Liver (tissue), 9 donors: Measurements from ENCODE around the gene SEC22C. TPM values are rescaled to one million over a fixed set of nuclear protein-coding genes. Genes with fewer than 3 reads are reported as not detected.

Source experiments
- DNase-seq: peaks from one replicate; pipeline ENCODE4 v3.0.0-alpha.2; 2017; ENCODE audit warnings: low spot score
- H3K27ac ChIP-seq, 2 donors: one replicate each; pipeline ENCODE4 v1.7.0; 2013; ENCODE audit warnings: inconsistent platforms in 2 of 2, low read length in 2 of 2, control low read depth in 1 of 2, low read depth in 1 of 2, mild to moderate bottlenecking in 1 of 2
- H3K27me3 ChIP-seq, 4 donors: one replicate each; pipeline versions ENCODE4 v1.6.1 to v1.7.0; 2013; ENCODE audit warnings: low read length in 3 of 4, inconsistent platforms in 1 of 4, mild to moderate bottlenecking in 1 of 4, moderate library complexity in 1 of 4; ENCODE audit not compliant: control insufficient read depth in 4 of 4, insufficient read depth in 4 of 4
- H3K36me3 ChIP-seq, 4 donors: one replicate each; pipeline versions ENCODE4 v1.6.1 to v1.7.0; 2013; ENCODE audit warnings: low read length in 3 of 4, mild to moderate bottlenecking in 3 of 4, low read depth in 1 of 4, moderate library complexity in 1 of 4; ENCODE audit not compliant: control insufficient read depth in 4 of 4, insufficient read depth in 3 of 4
- H3K4me1 ChIP-seq, 4 donors: one replicate each; pipeline versions ENCODE4 v1.6.1 to v1.7.0; 2013; ENCODE audit warnings: low read length in 3 of 4, mild to moderate bottlenecking in 3 of 4, moderate library complexity in 1 of 4; ENCODE audit not compliant: control insufficient read depth in 4 of 4, insufficient read depth in 4 of 4
- H3K4me3 ChIP-seq, 3 donors: one replicate each; pipeline versions ENCODE4 v1.6.1 to v1.7.0; 2013; ENCODE audit warnings: low read length in 3 of 3, control low read depth in 1 of 3, low read depth in 1 of 3, mild to moderate bottlenecking in 1 of 3
- H3K9ac ChIP-seq, 2 donors: one replicate each; pipeline ENCODE4 v1.7.0; 2013; ENCODE audit warnings: low read length in 2 of 2, mild to moderate bottlenecking in 2 of 2, moderate library complexity in 2 of 2, control low read depth in 1 of 2, low read depth in 1 of 2
- H3K9me3 ChIP-seq, 4 donors: one replicate each; pipeline versions ENCODE4 v1.6.1 to v1.7.0; 2013; ENCODE audit warnings: low read length in 3 of 4; ENCODE audit not compliant: control insufficient read depth in 4 of 4
- ATF3 ChIP-seq: IDR thresholded peaks from 2 replicates; pipeline ENCODE4 v1.6.1; 2016; ENCODE audit warnings: antibody characterized with exemption
- EGR1 ChIP-seq, 2 donors: IDR thresholded peaks; 2 replicates each; pipeline ENCODE4 v1.6.1; 2016 to 2018; ENCODE audit warnings: antibody characterized with exemption in 2 of 2, low read depth in 2 of 2
- FOXA1 ChIP-seq: IDR thresholded peaks from 2 replicates; pipeline ENCODE4 v1.6.1; 2016; ENCODE audit warnings: antibody characterized with exemption
- GABPA ChIP-seq, 2 donors: IDR thresholded peaks in 1 of 2; conservative IDR thresholded peaks in 1 of 2; 2 replicates each; pipeline ENCODE4 v1.6.1; 2016; ENCODE audit warnings: antibody characterized with exemption in 2 of 2, mild to moderate bottlenecking in 1 of 2, moderate library complexity in 1 of 2
- HNF4A ChIP-seq, 2 donors: conservative IDR thresholded peaks; 2 replicates each; pipeline ENCODE4 v1.6.1; 2016; ENCODE audit warnings: antibody characterized with exemption in 2 of 2, mild to moderate bottlenecking in 2 of 2
- HNF4G ChIP-seq: IDR thresholded peaks from 2 replicates; pipeline ENCODE4 v1.6.1; 2016; ENCODE audit warnings: antibody characterized with exemption
- JUND ChIP-seq, 2 donors: IDR thresholded peaks; 2 replicates each; pipeline ENCODE4 v1.6.1; 2016; ENCODE audit warnings: antibody characterized with exemption in 2 of 2
- NR2F2 ChIP-seq: IDR thresholded peaks from 2 replicates; pipeline ENCODE4 v1.6.1; 2016; ENCODE audit warnings: antibody characterized with exemption
- RAD21 ChIP-seq, 2 donors: IDR thresholded peaks; 2 replicates each; pipeline ENCODE4 v1.6.1; 2016; ENCODE audit warnings: antibody characterized with exemption in 2 of 2, mild to moderate bottlenecking in 2 of 2
- REST ChIP-seq: IDR thresholded peaks from 2 replicates; pipeline ENCODE4 v1.6.1; 2016; ENCODE audit warnings: antibody characterized with exemption, mild to moderate bottlenecking
- RXRA ChIP-seq, 2 donors: IDR thresholded peaks; 2 replicates each; pipeline ENCODE4 v1.6.1; 2017 to 2018; ENCODE audit warnings: antibody characterized with exemption in 2 of 2, mild to moderate bottlenecking in 1 of 2
- SP1 ChIP-seq: IDR thresholded peaks from 2 replicates; pipeline ENCODE4 v1.6.1; 2018; ENCODE audit warnings: antibody characterized with exemption, mild to moderate bottlenecking
- TAF1 ChIP-seq: conservative IDR thresholded peaks from 2 replicates; pipeline ENCODE4 v1.6.1; 2016; ENCODE audit warnings: antibody characterized with exemption, mild to moderate bottlenecking
- YY1 ChIP-seq: IDR thresholded peaks from 2 replicates; pipeline ENCODE4 v1.6.1; 2016; ENCODE audit warnings: antibody characterized with exemption, mild to moderate bottlenecking
- ZBTB33 ChIP-seq: IDR thresholded peaks from 2 replicates; pipeline ENCODE4 v1.6.1; 2016; ENCODE audit warnings: antibody characterized with exemption
- WGBS: extraction: QIAGEN DNeasy Blood & Tissue Kit; methylation state at CpG from one replicate; pipeline ENCODE4 v1.1.7; 2013; 5-methylcytosine and 5-hydroxymethylcytosine counted together
- polyA plus RNA-seq, 2 donors: library from polyadenylated mRNA; stranded (reverse) in 1 of 2; unstranded in 1 of 2; fragments of 200-250 nt in 1 of 2; fragments of >200 nt in 1 of 2; fragmentation: Nextera tagmentation in 1 of 2; extraction: Ambion mirVana in 1 of 2; gene quantifications; one replicate each; pipeline versions ENCODE4 v1.2.1 to v1.2.3, GENCODE V29; 2013 to 2015
- total RNA-seq, 2 donors: library from RNA; depleted of rRNA; stranded (reverse); fragments of >200 nt; gene quantifications; one replicate each; pipeline ENCODE4 v1.2.3, GENCODE V29; 2014
- TF ChIP-seq, protein P1 (sequence below): fragments of 150-350 bp; IDR thresholded peaks from 2 replicates; pipeline ENCODE4 v1.5.1; 2017; ENCODE audit warnings: improper control_type of control experiment, low read depth, low read length; ENCODE audit not compliant: missing input control
- donor health status: healthy.
- donor health status: healthy.
- donor health status: healthy.
- donor health status: healthy.
- donor health status: healthy.

SEC22C gene
- total and polyA plus RNA-seq, 4 donors: 14.5 to 48.5 (median 17.8) TPM

GRCh38 chr3:42529468-42529867 lies 52.3 kb downstream of the SEC22C start:
- Histone ChIP-seq H3K27me3 (no peaks in the 10 kb centered on the region), H3K9me3 (no peaks in the 10 kb centered on the region), H3K4me3 (no peak overlapping the region), H3K36me3 (no peaks in the 10 kb centered on the region), H3K9ac (no peak overlapping the region), H3K4me1 (peaks cover 0 to 5% (median 0%) of the 10 kb centered on the region in 4 donors), H3K27ac (no peak overlapping the region)
- TF ChIP-seq JUND (IDR thresholded peaks at IDR 0.05) (no peak), ZBTB33 (no peak), TAF1 (no peak), GABPA (IDR thresholded peaks at IDR 0.05 in 1 of 2, conservative IDR thresholded peaks at IDR 0.05 in 1 of 2) (no peak), SP1 (no peak), FOXA1 (no peak), EGR1 (IDR thresholded peaks at IDR 0.05; ENCODE audit: low read depth in 2 of 2) (no peak), ATF3 (no peak), YY1 (no peak), REST (no peak), HNF4A (conservative IDR thresholded peaks at IDR 0.05) (no peak), NR2F2 (no peak), RAD21 (IDR thresholded peaks at IDR 0.05) (no peak), RXRA (IDR thresholded peaks at IDR 0.05) (no peak), HNF4G (no peak)
- TF ChIP-seq, protein P1, sequence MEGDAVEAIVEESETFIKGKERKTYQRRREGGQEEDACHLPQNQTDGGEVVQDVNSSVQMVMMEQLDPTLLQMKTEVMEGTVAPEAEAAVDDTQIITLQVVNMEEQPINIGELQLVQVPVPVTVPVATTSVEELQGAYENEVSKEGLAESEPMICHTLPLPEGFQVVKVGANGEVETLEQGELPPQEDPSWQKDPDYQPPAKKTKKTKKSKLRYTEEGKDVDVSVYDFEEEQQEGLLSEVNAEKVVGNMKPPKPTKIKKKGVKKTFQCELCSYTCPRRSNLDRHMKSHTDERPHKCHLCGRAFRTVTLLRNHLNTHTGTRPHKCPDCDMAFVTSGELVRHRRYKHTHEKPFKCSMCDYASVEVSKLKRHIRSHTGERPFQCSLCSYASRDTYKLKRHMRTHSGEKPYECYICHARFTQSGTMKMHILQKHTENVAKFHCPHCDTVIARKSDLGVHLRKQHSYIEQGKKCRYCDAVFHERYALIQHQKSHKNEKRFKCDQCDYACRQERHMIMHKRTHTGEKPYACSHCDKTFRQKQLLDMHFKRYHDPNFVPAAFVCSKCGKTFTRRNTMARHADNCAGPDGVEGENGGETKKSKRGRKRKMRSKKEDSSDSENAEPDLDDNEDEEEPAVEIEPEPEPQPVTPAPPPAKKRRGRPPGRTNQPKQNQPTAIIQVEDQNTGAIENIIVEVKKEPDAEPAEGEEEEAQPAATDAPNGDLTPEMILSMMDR: no peak
- DNase-seq: no peak
- WGBS: 69% methylated on average over 2 of the region's 2 CpGs

DNA sequence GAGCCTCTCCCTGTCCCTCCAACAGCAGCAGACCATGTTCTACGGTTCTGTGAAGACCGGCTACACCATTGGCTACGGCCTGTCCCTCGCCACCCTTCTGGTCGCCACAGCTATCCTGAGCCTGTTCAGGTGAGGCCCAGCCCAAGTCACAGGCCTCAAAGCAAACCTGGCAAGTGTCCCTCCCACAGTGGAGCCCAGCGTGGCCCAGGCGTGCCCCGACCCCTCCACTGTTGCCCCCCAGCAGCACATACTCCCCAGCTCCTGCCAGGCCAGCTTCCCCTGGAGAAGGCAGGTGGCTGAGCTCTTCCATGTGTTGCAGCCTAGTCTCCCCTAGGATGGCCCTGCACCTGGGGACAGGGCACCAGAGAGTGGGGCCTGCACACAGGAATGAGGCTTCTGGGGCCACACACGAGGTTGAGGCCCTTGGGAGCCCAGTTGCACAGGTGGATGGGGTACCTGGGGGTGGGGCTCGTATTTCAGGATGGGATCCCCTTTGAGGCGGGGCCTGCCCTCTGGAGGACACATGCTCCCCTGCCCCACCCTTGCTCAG lies 54.3 kb downstream of the SEC22C start:
- H3K9me3 ChIP-seq: no peaks in the 10 kb centered on the region
- H3K27me3 ChIP-seq: no peaks in the 10 kb centered on the region
- TF ChIP-seq GABPA (IDR thresholded peaks at IDR 0.05 in 1 of 2, conservative IDR thresholded peaks at IDR 0.05 in 1 of 2) (no peak), HNF4A (conservative IDR thresholded peaks at IDR 0.05) (no peak), REST (no peak), JUND (IDR thresholded peaks at IDR 0.05) (no peak), YY1 (no peak), EGR1 (IDR thresholded peaks at IDR 0.05; ENCODE audit: low read depth in 2 of 2) (no peak), TAF1 (no peak), ZBTB33 (no peak), RAD21 (IDR thresholded peaks at IDR 0.05) (no peak), HNF4G (no peak), ATF3 (no peak), RXRA (IDR thresholded peaks at IDR 0.05) (no peak), FOXA1 (no peak)
- WGBS: 92% methylated on average over 11 of the region's 11 CpGs
- H3K36me3 ChIP-seq: no peaks in the 10 kb centered on the region
- H3K4me3 ChIP-seq: no peak overlapping the region
- no peak overlapping the region for H3K27ac ChIP-seq
- no peak overlapping the region for H3K9ac ChIP-seq
- DNase-seq: no peak
- peaks cover 0 to 5% (median 0%) of the 10 kb centered on the region in 4 donors for H3K4me1 ChIP-seq
